ENCODE data around the gene KCNG2.

KCNG2 gene

DNA sequence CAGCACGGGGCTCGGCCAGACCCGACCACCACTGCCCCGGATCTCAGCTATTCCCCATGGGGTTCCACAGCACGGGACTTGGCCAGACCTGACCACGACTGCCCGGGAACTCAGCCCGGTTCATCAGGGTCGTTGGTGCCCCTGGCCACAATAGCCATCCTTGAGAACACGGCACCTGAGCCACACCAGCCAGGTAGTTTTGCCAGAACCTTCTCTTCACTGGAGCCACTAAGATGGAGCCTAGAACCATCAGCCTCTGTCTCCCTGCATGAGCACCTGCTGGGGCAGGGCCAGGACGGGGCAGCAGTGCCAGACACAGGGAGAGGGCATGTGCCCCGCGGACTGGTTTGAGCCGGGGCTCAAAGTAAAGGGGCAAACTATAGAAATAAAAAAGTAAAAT lies 11.4 kb upstream of the KCNG2 start:
- DNase-seq: no peak

GRCh38 chr18:79786786-79787526 lies 10.8 kb upstream of the KCNG2 start:
- DNase-seq: no peak

DNA sequence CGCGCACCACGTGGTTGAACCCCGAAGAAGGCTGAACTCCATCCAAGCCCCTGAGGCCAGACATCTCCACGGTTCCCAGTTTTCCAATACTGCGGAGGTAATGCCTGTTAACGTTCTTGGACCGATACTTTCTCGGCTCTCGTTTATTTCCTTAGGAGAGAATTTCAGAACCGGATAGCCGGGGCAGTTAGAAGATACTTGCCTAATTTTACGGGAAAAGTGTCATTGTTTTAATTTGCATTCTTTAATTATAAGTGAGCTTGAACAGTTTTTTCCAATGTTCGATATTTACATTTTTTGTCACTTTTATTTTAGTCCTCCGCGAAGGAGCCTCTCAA lies 10.2 kb upstream of the KCNG2 start:
- no peak for DNase-seq

DNA sequence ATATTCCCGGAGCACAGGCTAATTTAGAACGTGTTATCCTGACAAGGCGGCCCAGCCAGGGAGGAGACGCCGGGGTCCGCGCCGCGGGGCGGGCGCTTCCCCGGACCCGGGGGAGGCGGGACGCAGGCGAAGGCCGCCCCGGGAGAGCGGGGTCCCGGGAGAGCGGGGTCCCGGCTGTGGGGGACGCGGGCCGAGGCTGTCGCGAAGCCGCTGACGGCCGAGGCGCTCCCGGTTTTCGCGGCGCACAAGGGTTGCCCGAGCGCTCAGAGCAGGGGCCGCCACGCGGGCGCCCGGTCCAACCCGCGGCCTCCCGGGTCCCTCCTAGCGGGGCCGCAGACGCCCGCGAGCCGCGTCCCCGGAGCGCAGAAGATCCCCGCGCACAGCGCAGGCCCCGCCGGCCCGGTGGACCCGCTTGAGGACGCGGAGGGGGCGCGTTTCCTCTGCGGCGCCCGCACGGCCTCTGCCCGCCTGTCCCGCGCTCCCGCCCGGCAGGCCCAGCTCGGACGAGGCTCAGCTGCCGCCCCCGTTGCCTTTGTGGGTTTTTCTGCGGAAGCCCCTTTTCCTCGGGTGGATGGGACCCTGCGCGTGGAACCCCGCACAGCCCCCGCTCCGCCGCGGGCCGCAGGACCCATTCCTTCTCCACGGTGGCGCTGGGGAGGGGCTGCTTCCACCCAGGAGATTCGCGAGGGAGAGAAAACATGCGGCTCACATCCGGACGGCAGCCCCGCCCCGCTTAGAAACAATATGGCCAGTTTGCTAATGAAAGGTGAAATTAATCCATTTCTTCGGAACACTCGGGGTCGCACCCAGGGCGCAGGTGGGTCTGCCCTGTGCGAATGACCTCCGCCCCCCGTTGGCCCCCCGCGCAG lies 9.6 kb upstream of the KCNG2 start:
- no peak for DNase-seq

GRCh38 chr18:79788734-79789085 lies 9.0 kb upstream of the KCNG2 start:
- no peak for DNase-seq

- DNase-seq: no peak
These were observed 8.4 kb upstream of the KCNG2 start for GRCh38 chr18:79789091-79789891.

GRCh38 chr18:79789901-79790890 lies 7.5 kb upstream of the KCNG2 start:
- DNase-seq: peak; percentile 53

DNA sequence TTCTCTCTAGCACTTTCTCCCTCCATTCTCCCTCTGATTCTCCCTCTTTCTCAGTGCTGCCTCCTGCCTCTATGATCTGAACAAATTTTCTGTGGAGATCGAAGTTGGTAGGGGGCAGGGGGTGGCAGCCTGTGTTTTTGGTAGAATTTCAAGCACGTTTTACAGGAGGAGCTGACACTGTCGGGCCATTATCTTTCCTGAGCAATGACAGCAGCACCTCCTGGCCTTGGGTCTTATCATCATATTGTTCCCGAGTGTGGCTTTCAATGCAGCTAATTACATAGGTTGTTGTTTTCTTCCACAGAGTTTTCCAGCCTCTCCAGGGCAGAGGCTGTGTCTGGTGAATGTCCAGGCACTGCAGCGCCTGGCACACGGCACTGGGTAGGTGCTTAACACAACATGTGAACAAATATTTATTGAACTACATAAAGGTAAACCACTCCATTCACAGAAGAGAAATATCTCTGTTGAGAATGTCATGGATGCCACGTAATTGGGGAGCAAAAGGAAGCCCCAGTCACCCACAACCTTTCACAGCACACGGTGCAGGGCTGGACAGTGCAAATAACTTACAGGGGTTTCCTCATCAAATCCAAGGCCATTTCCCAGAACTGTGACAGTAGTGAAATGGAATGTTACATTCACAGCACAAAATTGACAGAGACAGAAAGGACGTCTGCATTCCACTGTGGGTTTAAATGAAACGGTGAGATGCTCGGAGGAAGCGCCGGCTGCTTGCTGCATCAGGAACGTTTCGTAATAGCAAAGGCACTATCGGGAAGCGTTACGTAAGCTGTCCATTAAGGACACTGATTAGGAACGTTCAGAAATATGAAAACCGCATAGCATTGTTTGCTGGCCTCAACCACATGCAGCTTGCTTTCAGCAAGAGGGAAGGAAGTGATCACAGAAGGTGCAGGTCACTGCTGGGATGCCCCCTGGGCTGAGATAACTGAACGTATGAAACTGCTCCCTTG lies 6.5 kb upstream of the KCNG2 start:
- DNase-seq: no peak

- no peak for DNase-seq
These were observed 5.4 kb upstream of the KCNG2 start for GRCh38 chr18:79792096-79792987.

GRCh38 chr18:79792988-79793355 lies 4.8 kb upstream of the KCNG2 start:
- no peak for DNase-seq

DNA sequence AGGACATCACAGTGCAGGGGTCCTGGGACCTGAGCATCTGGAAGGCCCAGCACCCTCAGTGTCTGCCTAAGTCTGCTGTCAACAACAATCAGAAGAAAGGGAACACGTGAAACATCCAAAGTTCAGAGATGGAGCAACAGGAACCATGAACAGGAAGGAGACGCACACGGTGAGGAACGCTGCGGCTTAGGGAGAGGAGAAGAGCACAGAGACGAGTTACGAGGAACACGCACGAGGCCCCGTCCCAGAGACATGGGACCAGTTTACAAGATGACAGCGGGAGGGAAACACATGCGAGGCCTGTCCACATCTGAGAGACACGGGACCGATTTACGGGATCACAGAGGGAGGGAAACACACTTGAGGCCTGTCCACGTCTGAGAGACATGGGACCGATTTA lies 2.9 kb upstream of the KCNG2 start:
- DNase-seq: no peak

DNA sequence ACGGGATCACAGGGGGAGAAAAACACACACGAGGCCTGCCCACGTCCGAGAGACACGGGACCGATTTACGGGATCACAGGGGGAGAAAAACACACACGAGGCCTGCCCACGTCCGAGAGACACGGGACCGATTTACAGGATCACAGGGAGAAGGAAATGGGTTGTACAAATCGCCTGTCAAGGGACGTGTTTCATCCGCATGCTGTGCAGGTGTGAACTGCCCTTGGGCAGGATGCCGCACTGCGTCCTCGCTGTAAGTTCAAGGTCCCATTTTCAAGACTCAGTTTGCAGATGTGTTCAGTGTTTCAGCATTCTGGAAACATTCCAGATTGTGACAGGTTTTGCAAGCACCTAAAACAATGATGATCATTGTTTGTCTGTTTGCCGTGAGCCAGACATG lies 2.3 kb upstream of the KCNG2 start:
- DNase-seq: no peak

DNA sequence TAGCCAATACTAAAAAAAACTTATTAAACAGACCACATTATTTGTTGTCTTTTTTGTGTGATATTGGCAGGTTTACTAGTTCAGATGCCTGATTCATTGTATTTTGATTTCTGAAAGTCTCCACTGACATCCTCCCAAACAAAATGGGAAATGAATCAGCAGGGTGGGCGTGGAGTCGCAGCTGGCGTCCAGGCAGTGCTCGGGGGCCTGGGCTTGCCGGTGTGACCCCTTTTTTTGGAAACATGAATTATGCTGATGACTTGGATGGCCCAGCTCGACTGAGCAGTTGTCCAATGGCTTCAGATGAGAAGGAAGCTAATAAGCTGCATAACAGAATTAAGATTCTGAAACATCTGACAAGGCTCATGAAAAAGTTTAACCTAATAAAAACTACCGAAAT lies 1.7 kb upstream of the KCNG2 start:
- DNase-seq: no peak

DNA sequence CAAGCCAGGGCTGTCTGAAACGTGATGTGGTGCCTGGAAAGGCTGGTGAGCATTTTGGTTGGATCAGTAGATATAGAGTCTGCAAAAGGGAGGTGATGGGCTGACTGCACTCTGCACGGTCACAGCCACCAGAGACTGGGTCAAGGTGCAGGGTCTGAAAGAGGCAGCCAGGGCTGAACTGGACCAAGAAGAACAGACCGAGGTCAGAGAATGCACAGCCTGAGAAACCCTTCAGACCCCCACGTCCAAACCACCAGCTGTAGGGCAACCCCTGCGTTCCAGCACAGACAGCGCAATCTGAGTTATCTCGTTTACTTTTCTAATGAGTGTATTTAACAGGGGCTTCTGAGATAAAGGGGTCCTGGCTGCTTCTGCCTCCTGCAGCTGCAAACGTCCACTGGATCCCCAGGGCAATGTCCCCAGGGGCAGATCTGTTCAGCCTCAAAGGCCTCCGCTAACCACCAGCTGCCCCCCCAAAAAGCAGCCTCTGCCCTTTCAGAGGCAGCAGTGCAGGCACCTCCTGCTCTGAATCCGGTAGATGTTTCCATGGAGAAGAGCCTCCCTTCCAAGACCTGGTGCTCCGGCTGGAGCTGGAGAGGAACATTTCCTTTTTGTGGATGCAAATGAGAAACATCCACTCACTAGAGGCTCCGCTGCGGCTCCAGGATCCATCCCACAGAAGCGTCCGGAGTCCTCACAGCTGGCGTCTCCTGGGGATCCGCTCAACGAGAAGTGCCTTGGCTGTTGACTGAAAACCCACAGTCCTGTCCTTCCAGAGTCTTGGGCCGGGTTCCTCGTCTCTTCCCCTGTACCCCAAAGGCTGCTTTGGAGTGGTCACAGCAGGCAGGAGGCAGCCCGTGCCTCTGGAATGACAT lies 970 bp upstream of the KCNG2 start:
- no peak for DNase-seq

DNA sequence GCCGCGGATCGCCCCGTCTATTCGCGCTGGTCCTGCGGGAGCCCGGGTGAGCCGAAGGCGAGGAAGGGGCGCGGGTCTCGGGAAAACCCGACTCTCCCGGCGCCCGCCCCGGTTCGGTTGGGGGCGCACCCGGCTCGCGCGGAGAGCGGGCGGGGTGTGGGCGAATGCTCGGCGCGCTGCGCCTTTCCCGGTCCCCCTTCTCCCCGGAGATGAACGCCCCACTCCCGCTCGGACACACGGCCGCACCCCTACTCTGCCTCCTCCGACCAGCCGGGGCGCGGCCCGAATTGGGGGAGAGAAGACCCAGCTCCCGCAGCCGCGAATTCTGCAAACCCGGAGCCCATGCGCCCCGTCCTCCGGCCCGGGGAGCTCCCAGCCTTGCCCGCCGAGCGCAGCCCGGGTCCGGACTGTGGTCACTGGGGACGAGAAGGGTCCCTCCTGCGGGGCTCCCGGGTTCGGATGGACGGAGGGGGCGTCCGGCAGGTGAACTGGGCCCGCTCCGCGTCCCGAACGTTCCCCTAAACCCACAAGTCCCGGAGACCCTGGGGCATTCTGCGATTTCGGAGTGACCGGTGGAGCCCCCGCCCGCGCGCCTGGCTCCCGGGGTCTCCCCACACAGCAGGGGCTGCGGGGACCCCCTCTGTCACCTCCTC lies 734 bp downstream of the KCNG2 start:
- DNase-seq: no peak

DNA sequence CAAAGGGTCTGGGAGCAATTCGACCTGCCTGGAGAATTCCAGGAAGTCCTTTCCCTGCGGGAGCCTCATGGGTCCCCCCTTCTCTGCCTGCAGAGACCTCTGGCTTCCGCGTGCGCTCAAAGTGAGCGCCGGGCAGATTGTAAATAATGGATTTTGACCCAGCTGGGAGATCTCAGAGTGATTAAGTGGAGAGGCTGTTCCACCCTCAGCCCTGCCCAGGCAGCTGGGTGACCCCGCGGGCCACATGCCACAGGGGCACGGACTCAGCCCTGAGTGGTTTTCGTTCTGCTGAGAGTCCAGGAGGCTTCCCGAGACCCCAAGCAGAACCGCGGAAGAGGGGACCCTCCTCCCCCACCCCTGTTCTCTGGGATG lies 1.2 kb downstream of the KCNG2 start:
- no peak for DNase-seq

DNA sequence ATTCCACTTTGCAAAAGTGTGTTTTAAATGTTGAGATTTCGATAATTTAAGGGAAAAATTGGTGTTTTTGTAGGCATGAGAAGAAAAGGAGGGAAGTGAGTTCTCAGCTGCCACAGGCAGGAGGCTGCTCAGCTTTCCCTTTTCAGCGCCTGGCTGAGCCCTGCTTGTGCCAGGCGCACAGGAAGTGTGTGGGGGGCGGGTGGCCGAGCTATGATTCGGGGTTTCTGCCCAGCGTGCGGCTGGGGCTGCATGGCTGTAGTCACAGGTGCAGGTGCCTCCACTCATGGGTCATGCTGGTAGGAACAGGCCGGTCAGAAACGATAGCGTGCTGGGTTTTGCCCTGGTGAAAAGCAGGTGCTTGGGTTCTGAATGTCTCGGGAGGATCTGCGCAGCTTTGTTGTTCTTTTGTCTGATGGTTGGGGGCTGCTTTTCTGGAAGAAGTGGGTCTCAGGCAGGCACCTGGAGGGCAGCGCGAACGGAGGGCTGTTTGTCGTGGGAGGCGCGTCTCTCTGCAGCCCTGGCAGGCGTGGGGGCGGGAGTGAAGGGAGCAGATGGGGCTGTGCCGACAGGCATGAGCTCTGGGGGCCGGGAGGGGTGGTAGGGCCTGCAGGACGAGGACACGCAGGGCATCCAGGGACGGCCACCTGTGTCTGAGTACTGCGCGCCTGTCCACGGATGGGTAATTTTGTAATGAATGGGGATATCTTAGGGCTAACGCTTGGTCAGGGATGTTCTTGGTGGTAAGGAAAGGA lies 2.1 kb downstream of the KCNG2 start:
- DNase-seq: no peak
